Mesendoderm (in vitro differentiated cells): Measurements from ENCODE around the gene TOR1A.
"Not testable (repeated sequence)": the region's sequence is repeated elsewhere in the genome, so short reads cannot be mapped to it uniquely, and the experiment has no call there.

ENCODE experiments used
- DNase-seq: peaks from one replicate; pipeline ENCODE4 v3.0.0; 2013
- H2AK5ac ChIP-seq: 2 replicates; pipeline ENCODE4 v1.6.1; 2013; ENCODE audit warnings: low read length, inconsistent platforms
- H2BK120ac ChIP-seq: 2 replicates; pipeline ENCODE4 v1.6.1; 2013; ENCODE audit warnings: low read depth, mild to moderate bottlenecking, low read length, moderate library complexity, mixed read lengths
- H2BK15ac ChIP-seq: replicated peaks from 2 replicates; pipeline ENCODE4 v1.6.1; 2013; ENCODE audit warnings: low read depth, mild to moderate bottlenecking, moderate library complexity
- H2BK5ac ChIP-seq: 2 replicates; pipeline ENCODE4 v1.6.1; 2013; ENCODE audit warnings: low read length, inconsistent platforms
- H3K18ac ChIP-seq: 2 replicates; pipeline ENCODE4 v1.6.1; 2013; ENCODE audit warnings: mild to moderate bottlenecking, low read length, mixed read lengths
- H3K23ac ChIP-seq: one replicate; pipeline ENCODE4 v1.6.1; 2013; ENCODE audit warnings: low read length
- H3K27ac ChIP-seq: 2 replicates; pipeline ENCODE4 v1.5.1; 2013; ENCODE audit warnings: low read depth, mild to moderate bottlenecking, inconsistent platforms, low read length, moderate library complexity
- H3K27me3 ChIP-seq: 2 replicates; pipeline ENCODE4 v1.6.1; 2013; ENCODE audit warnings: low read length, control low read depth, mild to moderate bottlenecking, inconsistent platforms; ENCODE audit not compliant: insufficient read depth, poor library complexity
- H3K36me3 ChIP-seq: 2 replicates; pipeline ENCODE4 v1.6.1; 2013; ENCODE audit warnings: low read length, inconsistent platforms; ENCODE audit not compliant: control insufficient read depth, insufficient read depth
- H3K4ac ChIP-seq: one replicate; pipeline ENCODE4 v1.6.1; 2013; ENCODE audit warnings: low read depth, mild to moderate bottlenecking, low read length, moderate library complexity
- H3K4me1 ChIP-seq: 2 replicates; pipeline ENCODE4 v1.6.1; 2013; ENCODE audit warnings: low read depth, low read length, inconsistent platforms; ENCODE audit not compliant: control insufficient read depth
- H3K4me2 ChIP-seq: 2 replicates; pipeline ENCODE4 v1.6.1; 2013; ENCODE audit warnings: low read length
- H3K4me3 ChIP-seq: 2 replicates; pipeline ENCODE4 v1.5.1; 2013; ENCODE audit warnings: mild to moderate bottlenecking, low read length
- H3K56ac ChIP-seq: one replicate; pipeline ENCODE4 v1.6.1; 2013; ENCODE audit warnings: low read length
- H3K79me1 ChIP-seq: 2 replicates; pipeline ENCODE4 v1.6.1; 2013; ENCODE audit warnings: low read length, inconsistent platforms
- H3K79me2 ChIP-seq: 2 replicates; pipeline ENCODE4 v1.6.1; 2013; ENCODE audit warnings: mild to moderate bottlenecking, low read length; ENCODE audit not compliant: control insufficient read depth, insufficient read depth
- H3K9ac ChIP-seq: 2 replicates; pipeline ENCODE4 v1.6.1; 2013; ENCODE audit warnings: low read length, inconsistent platforms
- H4K5ac ChIP-seq: one replicate; pipeline ENCODE4 v1.6.1; 2013; ENCODE audit warnings: low read length
- H4K8ac ChIP-seq: one replicate; pipeline ENCODE4 v1.6.1; 2013; ENCODE audit warnings: low read depth, mild to moderate bottlenecking, control low read depth, low read length, moderate library complexity
- WGBS: extraction: QIAGEN DNeasy Blood & Tissue Kit; methylation state at CpG from one replicate; pipeline ENCODE4 v1.1.7; 2013; ENCODE audit warnings: low lambda C conversion rate, missing lambda C conversion rate; ENCODE audit not compliant: insufficient coverage; ENCODE audit errors: extremely low coverage; 5-methylcytosine and 5-hydroxymethylcytosine counted together

Gene TOR1A

GRCh38 chr9:129803676-129804060, 20.3 kb downstream of the TOR1A start:
- H3K4me3 ChIP-seq = peak overlapping the region; percentile 39
- H3K79me1 ChIP-seq = peaks cover 2% of the 10 kb centered on the region
- H2BK5ac ChIP-seq = no peak overlapping the region
- H3K56ac ChIP-seq = peak overlapping the region; percentile 95
- H3K23ac ChIP-seq = no peak overlapping the region
- peak; percentile 25 for DNase-seq
- no peak overlapping the region for H3K27ac ChIP-seq
- no CpG with 5 or more reads among the region's 14 CpGs for whole genome bisulfite sequencing
- peaks cover 1% of the 10 kb centered on the region for H3K36me3 ChIP-seq
- H4K5ac ChIP-seq = no peak overlapping the region
- H2BK120ac ChIP-seq = no peak overlapping the region
- H4K8ac ChIP-seq = no peak overlapping the region
- H3K79me2 ChIP-seq = no peaks in the 10 kb centered on the region
- no peak overlapping the region for H2BK15ac ChIP-seq
- H3K4me1 ChIP-seq = peaks cover 2% of the 10 kb centered on the region
- no peaks in the 10 kb centered on the region for H3K27me3 ChIP-seq
- no peak overlapping the region for H3K4ac ChIP-seq
- peak overlapping the region; percentile 82 for H3K9ac ChIP-seq
- peak overlapping the region; percentile 32 for H3K4me2 ChIP-seq
- H2AK5ac ChIP-seq = no peak overlapping the region
- no peak overlapping the region for H3K18ac ChIP-seq

- no peak within 1 kb of the TSS for H3K27ac ChIP-seq
- peak within 1 kb of the TSS; percentile 32 for H3K4me2 ChIP-seq
- no CpG with 5 or more reads among the region's 93 CpGs for WGBS
- peaks cover 2% of the 10 kb centered on the region for H3K4me1 ChIP-seq
- H3K36me3 ChIP-seq = peaks cover 1% of the 10 kb centered on the region
- H3K4me3 ChIP-seq = peak within 1 kb of the TSS; percentile 78
- no peak within 1 kb of the TSS for H4K5ac ChIP-seq
- H2BK120ac ChIP-seq = no peak within 1 kb of the TSS
- no peak within 1 kb of the TSS for H4K8ac ChIP-seq
- peak within 1 kb of the TSS; percentile 82 for H3K9ac ChIP-seq
- no peaks in the 10 kb centered on the region for H3K27me3 ChIP-seq
- no peak within 1 kb of the TSS for H3K18ac ChIP-seq
- H3K4ac ChIP-seq = no peak within 1 kb of the TSS
- H3K79me1 ChIP-seq = peaks cover 2% of the 10 kb centered on the region
- DNase-seq = peak; percentile 96
- no peak within 1 kb of the TSS for H2BK15ac ChIP-seq
- H3K56ac ChIP-seq = peak within 1 kb of the TSS; percentile 95
- no peak within 1 kb of the TSS for H2BK5ac ChIP-seq
- H3K23ac ChIP-seq = no peak within 1 kb of the TSS
- no peak within 1 kb of the TSS for H2AK5ac ChIP-seq
- H3K79me2 ChIP-seq = no peaks in the 10 kb centered on the region
These were observed 20.9 kb downstream of the TOR1A start, which contains the start of gene TOR1B for GRCh38 chr9:129802833-129803675. Gene TOR1B (plus strand): TSS chr9:129803184. CDS start chr9:129803213, 29 bp downstream.

GRCh38 chr9:129801504-129801903, 22.4 kb downstream of the TOR1A start:
- H4K5ac ChIP-seq = no peak overlapping the region
- H3K4me1 ChIP-seq = peaks cover 2% of the 10 kb centered on the region
- no peak overlapping the region for H3K18ac ChIP-seq
- no peak overlapping the region for H3K4me2 ChIP-seq
- H3K27ac ChIP-seq = no peak overlapping the region
- no peak overlapping the region for H3K23ac ChIP-seq
- no peak overlapping the region for H2BK120ac ChIP-seq
- H3K36me3 ChIP-seq = no peaks in the 10 kb centered on the region
- H3K79me1 ChIP-seq = peaks cover 2% of the 10 kb centered on the region
- H3K4me3 ChIP-seq = no peak overlapping the region
- no peaks in the 10 kb centered on the region for H3K27me3 ChIP-seq
- no peak overlapping the region for H3K56ac ChIP-seq
- H4K8ac ChIP-seq = no peak overlapping the region
- WGBS = no CpG with 5 or more reads among the region's 17 CpGs
- no peak overlapping the region for H3K9ac ChIP-seq
- DNase-seq = no peak
- no peak overlapping the region for H2BK5ac ChIP-seq
- no peaks in the 10 kb centered on the region for H3K79me2 ChIP-seq
- H2AK5ac ChIP-seq = no peak overlapping the region
- H2BK15ac ChIP-seq = no peak overlapping the region
- no peak overlapping the region for H3K4ac ChIP-seq

- Histone ChIP-seq H2AK5ac (no peak overlapping the region), H3K23ac (no peak overlapping the region), H3K79me1 (peaks cover 2% of the 10 kb centered on the region), H3K56ac (no peak overlapping the region), H2BK120ac (no peak overlapping the region), H3K27ac (no peak overlapping the region), H3K18ac (no peak overlapping the region), H3K79me2 (no peaks in the 10 kb centered on the region), H3K4ac (no peak overlapping the region), H2BK5ac (no peak overlapping the region), H3K4me3 (no peak overlapping the region), H3K27me3 (no peaks in the 10 kb centered on the region), H3K4me1 (peaks cover 2% of the 10 kb centered on the region), H3K9ac (no peak overlapping the region), H4K5ac (no peak overlapping the region), H2BK15ac (no peak overlapping the region), H4K8ac (no peak overlapping the region), H3K36me3 (no peaks in the 10 kb centered on the region), H3K4me2 (no peak overlapping the region)
- no CpG with 5 or more reads among the region's 6 CpGs for WGBS
- peak; percentile 53 for DNase-seq
These were observed 25.0 kb downstream of the TOR1A start for GRCh38 chr9:129798973-129799372.

GRCh38 chr9:129796029-129796428, 27.9 kb downstream of the TOR1A start:
- H3K9ac ChIP-seq, H2BK120ac ChIP-seq, H3K23ac ChIP-seq, H3K18ac ChIP-seq, DNase-seq, H3K56ac ChIP-seq, H3K27me3 ChIP-seq, H3K79me2 ChIP-seq, H4K5ac ChIP-seq, H3K36me3 ChIP-seq, H3K4me3 ChIP-seq, H3K4ac ChIP-seq, H2BK15ac ChIP-seq, H2BK5ac ChIP-seq, H4K8ac ChIP-seq, H2AK5ac ChIP-seq, H3K79me1 ChIP-seq, H3K4me1 ChIP-seq, H3K4me2 ChIP-seq, H3K27ac ChIP-seq: not testable (repeated sequence)
- no CpG with 5 or more reads among the region's 2 CpGs for WGBS
